GM12878 (cell line): Measurements from ENCODE around the gene ADAMTSL2. TPM values are rescaled to one million over a fixed set of nuclear protein-coding genes. Genes with fewer than 3 reads are reported as not detected.

Source experiments
- ATAC-seq: fragments of 200-7000 bp; cut with Tn5 transposase; 3 replicates; pipeline ENCODE4 v1.9.1; 2020; ENCODE audit warnings: mild to moderate bottlenecking, moderate library complexity
- BruUV-seq: library from RNA; stranded (reverse); fragments of 400-500 nt; replicated peaks from 2 replicates; lab custom pipeline; 2021; lab: Mats Ljungman, UMichigan
- CTCF ChIA-PET: fragments of 300-600 bp; sonication (Branson Sonifier 250); formaldehyde crosslinking; extraction: SDS; loops from one replicate; lab custom pipeline; 2021; ENCODE audit warnings: inconsistent platforms; lab: Yijun Ruan, JAX
- POLR2A ChIA-PET: fragments of 350-600 bp; formaldehyde crosslinking; extraction: SDS; loops from one replicate; lab custom pipeline; 2021; ENCODE audit warnings: inconsistent platforms; lab: Charles Lee
- RAD21 ChIA-PET: fragments of 300-600 bp; sonication (Branson Sonifier 250); formaldehyde crosslinking; loops from one replicate; lab custom pipeline; 2023; ENCODE audit warnings: antibody characterized with exemption; ENCODE audit not compliant: unreplicated experiment; lab: Charles Lee
- SMC1A ChIA-PET: fragments of 300-600 bp; sonication (Branson Sonifier 250); formaldehyde crosslinking; loops from one replicate; lab custom pipeline; 2023; ENCODE audit not compliant: unreplicated experiment, uncharacterized antibody; lab: Charles Lee
- DNase-seq: peaks from one replicate; pipeline ENCODE4 v3.0.0-alpha.2; 2011; ENCODE audit warnings: low read depth, low spot score
- FAIRE-seq: peaks from 3 replicates; lab custom pipeline; 2011; peaks lifted over from hg19 to GRCh38; lab: Jason Lieb, UNC
- H2AFZ ChIP-seq: 2 replicates; pipeline ENCODE4 v1.6.0; 2011; ENCODE audit warnings: low read depth, low read length, control low read depth; ENCODE audit not compliant: control insufficient read depth
- H3K27ac ChIP-seq: 2 replicates; pipeline ENCODE4 v1.5.1; 2011; ENCODE audit warnings: control low read depth; ENCODE audit not compliant: control insufficient read depth, insufficient read depth
- H3K27me3 ChIP-seq, 2 experiments: replicated peaks in 1 of 2; 2 replicates each; pipeline versions ENCODE4 v1.6.0 to v1.6.1; 2011; ENCODE audit warnings: low read length in 1 of 2; ENCODE audit not compliant: control insufficient read depth in 2 of 2, insufficient read depth in 2 of 2
- H3K36me3 ChIP-seq, 2 experiments: 2 replicates each; pipeline ENCODE4 v1.5.1; 2011; ENCODE audit warnings: low read length in 1 of 2; ENCODE audit not compliant: control insufficient read depth in 2 of 2, insufficient read depth in 2 of 2
- H3K4me1 ChIP-seq: 2 replicates; pipeline ENCODE4 v1.6.1; 2011; ENCODE audit warnings: mild to moderate bottlenecking, low read length, moderate library complexity, mixed read lengths; ENCODE audit not compliant: control insufficient read depth, insufficient read depth
- H3K4me2 ChIP-seq: 2 replicates; pipeline ENCODE4 v1.6.0; 2011; ENCODE audit warnings: control low read depth; ENCODE audit not compliant: control insufficient read depth, insufficient read depth
- H3K4me3 ChIP-seq: fragments of 200-600 bp; sonication (generic); 2 replicates; pipeline ENCODE4 v1.5.1; 2016
- H3K79me2 ChIP-seq: 2 replicates; pipeline ENCODE4 v1.6.0; 2011; ENCODE audit warnings: low read length; ENCODE audit not compliant: control insufficient read depth, insufficient read depth
- H3K9ac ChIP-seq: 2 replicates; pipeline ENCODE4 v1.8.0; 2011; ENCODE audit warnings: low read length, control low read depth, mixed read lengths; ENCODE audit not compliant: control insufficient read depth, insufficient read depth
- H3K9me3 ChIP-seq: replicated peaks from 3 replicates; pipeline ENCODE4 v1.5.1; 2011; ENCODE audit warnings: mild to moderate bottlenecking, low read length; ENCODE audit not compliant: control insufficient read depth, insufficient read depth
- H4K20me1 ChIP-seq: 2 replicates; pipeline ENCODE4 v1.6.0; 2011; ENCODE audit not compliant: control insufficient read depth, insufficient read depth
- CHD2 ChIP-seq: IDR thresholded peaks from 2 replicates; pipeline ENCODE4 v1.6.1; 2011; ENCODE audit warnings: low read depth, low read length, improper control_type of control experiment, borderline replicate concordance
- EED ChIP-seq: sonication (generic); IDR thresholded peaks from 2 replicates; pipeline ENCODE4 v1.6.1; 2016; ENCODE audit warnings: antibody characterized with exemption, low read depth
- ETV6 ChIP-seq, 2 experiments: fragments of 450-650 bp in 1 of 2; IDR thresholded peaks in 1 of 2; conservative IDR thresholded peaks in 1 of 2; 2 replicates each; pipeline ENCODE4 v1.6.1; 2014; ENCODE audit warnings: antibody characterized with exemption in 1 of 2, borderline replicate concordance in 1 of 2, low read depth in 1 of 2, mild to moderate bottlenecking in 1 of 2, moderate library complexity in 1 of 2
- GATAD2B ChIP-seq: fragments of 450-650 bp; conservative IDR thresholded peaks from 2 replicates; pipeline ENCODE4 v1.6.1; 2017; ENCODE audit warnings: low read depth, mild to moderate bottlenecking, moderate library complexity
- HDAC6 ChIP-seq: fragments of 200-600 bp; sonication (generic); IDR thresholded peaks from one replicate; pipeline ENCODE4 v1.8.0; 2017; ENCODE audit warnings: antibody characterized with exemption; ENCODE audit not compliant: unreplicated experiment
- IKZF1 ChIP-seq: fragments of 450-650 bp; conservative IDR thresholded peaks from 2 replicates; pipeline ENCODE4 v1.6.1; 2017; ENCODE audit warnings: antibody characterized with exemption, mild to moderate bottlenecking
- MEF2B ChIP-seq: fragments of 450-650 bp; IDR thresholded peaks from 2 replicates; pipeline ENCODE4 v1.6.1; 2018; ENCODE audit warnings: mild to moderate bottlenecking, moderate library complexity; ENCODE audit not compliant: partially characterized antibody, poor library complexity, severe bottlenecking
- NR2F1 ChIP-seq: fragments of 450-650 bp; conservative IDR thresholded peaks from 2 replicates; pipeline ENCODE4 v1.6.1; 2017; ENCODE audit warnings: mild to moderate bottlenecking
- POLR2A ChIP-seq: IDR thresholded peaks from 2 replicates; pipeline ENCODE4 v1.6.1; 2011; ENCODE audit warnings: low read depth, mild to moderate bottlenecking, low read length
- SRF ChIP-seq, 2 experiments: IDR thresholded peaks; 2 replicates each; pipeline ENCODE4 v1.6.1; 2011; ENCODE audit warnings: low read depth in 2 of 2, low read length in 2 of 2, mild to moderate bottlenecking in 1 of 2, moderate library complexity in 1 of 2
- ZBED1 ChIP-seq: IDR thresholded peaks from 2 replicates; pipeline ENCODE4 v1.6.1; 2016; ENCODE audit warnings: borderline replicate concordance
- WGBS: methylation state at CpG from one replicate; pipeline ENCODE4 v1.1.6; 2016; ENCODE audit warnings: low lambda C conversion rate; ENCODE audit not compliant: insufficient replicate concordance, insufficient coverage; ENCODE audit errors: missing lambda C conversion rate; 5-methylcytosine and 5-hydroxymethylcytosine counted together
- in situ Hi-C: fragments of 300-500 bp; cut with MboI; formaldehyde crosslinking; loops from 9 replicates; pipeline ENCODE4 v1.14.3; 2018; ENCODE audit warnings: mixed read lengths
- intact Hi-C: fragments of 100-400 bp; cut with micrococcal nuclease; formaldehyde crosslinking; loops from one replicate; pipeline ENCODE4 v1.14.2; 2022; ENCODE audit not compliant: unreplicated experiment
- polyA plus RNA-seq, 11 experiments: library from polyadenylated mRNA; depleted of rRNA in 4 of 11; unstranded in 6 of 11; stranded (reverse) in 5 of 11; fragments of >200 nt; fragmentation: Nextera tagmentation in 4 of 11; fragmentation: Illumina TruSeq in 1 of 11; extraction: Ambion mirVana in 4 of 11; extraction: Trizol in 1 of 11; gene quantifications; 1 replicate in 1 of 11; 2 replicates in 10 of 11; pipeline versions ENCODE4 v1.2.1 to v1.2.3, GENCODE V29; 2011 to 2016; ENCODE audit warnings: inconsistent platforms in 2 of 11, missing spikeins in 2 of 11, low read depth in 1 of 11
- total RNA-seq, 4 experiments: library from RNA; depleted of rRNA in 3 of 4; stranded (reverse); fragments of >200 nt in 3 of 4; fragmentation: Illumina TruSeq in 1 of 4; extraction: Trizol in 1 of 4; gene quantifications; 2 replicates each; pipeline versions ENCODE4 v1.2.1 to v1.2.3, GENCODE V29; 2013 to 2021

ADAMTSL2 gene
- total and polyA plus RNA-seq, 10 of the 15 experiments (the other 5 are each of a cell fraction or from before 2014, with no cell fraction given): 0.07 TPM; not detected in 9

DNA sequence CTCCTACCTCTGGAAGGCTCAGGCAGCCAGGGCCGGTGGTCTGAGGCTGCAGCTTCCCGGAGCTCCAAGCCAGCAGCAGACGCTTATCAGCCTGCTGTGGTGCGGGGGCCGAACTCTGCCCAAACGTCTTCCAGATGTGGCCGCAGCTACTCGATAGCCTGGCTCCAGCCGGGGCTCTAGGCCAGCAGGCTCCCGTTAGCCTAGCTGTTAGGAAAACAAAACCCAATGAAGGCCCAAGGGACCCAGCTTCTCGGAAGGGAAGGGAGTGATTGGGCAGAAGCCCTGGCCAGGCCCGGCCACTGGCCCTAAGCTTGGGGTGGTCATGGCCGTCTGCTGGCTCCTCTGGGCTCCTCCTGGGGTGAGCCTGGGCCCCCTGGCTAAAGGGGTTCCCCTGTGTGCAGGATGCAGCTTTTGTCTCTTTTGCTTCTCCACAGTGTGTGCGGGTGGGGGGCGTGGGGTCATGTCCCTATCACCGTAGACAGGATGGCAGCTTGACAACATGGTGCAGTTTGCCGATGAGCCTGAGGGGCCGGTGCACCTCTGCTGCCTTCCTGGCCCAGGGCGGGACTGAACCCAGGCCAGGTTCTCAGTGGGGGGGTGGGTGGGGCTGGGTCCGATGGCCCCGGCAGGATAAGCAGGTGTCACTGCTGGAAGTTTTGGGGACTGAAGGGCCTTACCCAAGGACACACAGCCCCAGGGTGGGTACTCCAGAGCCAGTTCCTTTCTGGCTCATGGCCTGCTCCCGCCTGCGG, 28.4 kb upstream of the ADAMTSL2 start:
- ATAC-seq (no peak), FAIRE-seq (no peak), DNase-seq (no peak)
- ChIA-PET CTCF (no interaction called here), POLR2A (no interaction called here), RAD21 (no interaction called here), SMC1A (no interaction called here)
- Histone ChIP-seq H3K9ac (no peak overlapping the region), H3K79me2 (no peaks in the 10 kb centered on the region), H3K4me2 (no peak overlapping the region), H3K4me1 (no peaks in the 10 kb centered on the region), H3K9me3 (peaks cover 7% of the 10 kb centered on the region; the same call in 2 of the 3 replicates), H3K36me3 (no peaks in the 10 kb centered on the region), H3K27me3 (peaks cover 0 to 2% of the 10 kb centered on the region in 2 experiments; a peak in 2 of 4 replicates), H2AFZ (no peak overlapping the region), H4K20me1 (no peaks in the 10 kb centered on the region), H3K27ac (no peak overlapping the region), H3K4me3 (no peak overlapping the region)
- in situ Hi-C loops (no loop called here), intact Hi-C loops (no loop called here)
- 46% methylated on average over 20 of the region's 23 CpGs for WGBS
- no TSS peak for BruUV-seq
- TF ChIP-seq ZBED1: no peak
- TF ChIP-seq ETV6 (conservative IDR thresholded peaks at IDR 0.05 in 1 of 2, IDR thresholded peaks at IDR 0.05 in 1 of 2; ENCODE audit: borderline replicate concordance in 1 of 2, low read depth in 1 of 2): no peak
- no peak for TF ChIP-seq EED
- no peak for TF ChIP-seq NR2F1
- TF ChIP-seq SRF (IDR thresholded peaks at IDR 0.05; ENCODE audit: low read depth in 2 of 2, low read length in 2 of 2): no peak
- TF ChIP-seq GATAD2B: no peak
- no peak for TF ChIP-seq IKZF1
- TF ChIP-seq HDAC6: no peak
- no peak for TF ChIP-seq MEF2B
- TF ChIP-seq POLR2A: no peak
- no peak for TF ChIP-seq CHD2
